A673 (cell line): Measurements from ENCODE around the gene FOXA2. TPM values are rescaled to one million over a fixed set of nuclear protein-coding genes. Genes with fewer than 3 reads are reported as not detected.

ENCODE experiments used
- BruUV-seq: library from RNA; stranded (reverse); fragments of 400-500 nt; replicated peaks from 2 replicates; lab custom pipeline; 2021; lab: Mats Ljungman, UMichigan
- CTCF ChIA-PET: fragments of 300-600 bp; sonication (Branson Sonifier 250); formaldehyde crosslinking; loops from one replicate; lab custom pipeline; 2022; ENCODE audit warnings: antibody characterized with exemption; lab: Charles Lee
- POLR2A ChIA-PET: fragments of 300-600 bp; sonication (Branson Sonifier 250); formaldehyde crosslinking; loops from one replicate; lab custom pipeline; 2022; ENCODE audit warnings: antibody characterized with exemption; ENCODE audit not compliant: low non-redundant PET; lab: Charles Lee
- DNase-seq: peaks from one replicate; pipeline ENCODE4 v3.0.0-alpha.2; 2015; ENCODE audit warnings: low spot score
- H3K27ac ChIP-seq: fragments of 200-600 bp; sonication (generic); 2 replicates; pipeline ENCODE4 v1.5.1; 2016; ENCODE audit warnings: mixed run types, low read depth, mild to moderate bottlenecking, mixed read lengths, antibody characterized with exemption, low read length; ENCODE audit not compliant: poor library complexity, severe bottlenecking
- H3K27me3 ChIP-seq: fragments of 200-600 bp; sonication (generic); replicated peaks from 2 replicates; pipeline ENCODE4 v1.6.1; 2017; ENCODE audit warnings: mixed run types, low read depth, mild to moderate bottlenecking, mixed read lengths, antibody characterized with exemption, low read length; ENCODE audit not compliant: insufficient read depth, poor library complexity
- H3K36me3 ChIP-seq: fragments of 200-600 bp; sonication (generic); 2 replicates; pipeline ENCODE4 v1.6.1; 2016; ENCODE audit warnings: mixed run types, mild to moderate bottlenecking, mixed read lengths, antibody characterized with exemption, low read length; ENCODE audit not compliant: insufficient read depth, poor library complexity, severe bottlenecking
- H3K4me1 ChIP-seq: fragments of 200-600 bp; sonication (generic); 2 replicates; pipeline ENCODE4 v1.6.1; 2017; ENCODE audit warnings: mixed run types, mild to moderate bottlenecking, mixed read lengths, antibody characterized with exemption, low read length; ENCODE audit not compliant: insufficient read depth, poor library complexity, severe bottlenecking
- H3K4me3 ChIP-seq: fragments of 200-600 bp; sonication (generic); 2 replicates; pipeline ENCODE4 v1.5.1; 2016; ENCODE audit warnings: low read depth, mixed run types, mild to moderate bottlenecking, mixed read lengths, low read length; ENCODE audit not compliant: poor library complexity, severe bottlenecking
- H3K9me3 ChIP-seq: fragments of 200-600 bp; sonication (generic); 2 replicates; pipeline ENCODE4 v1.6.1; 2016; ENCODE audit warnings: mixed run types, low read depth, mild to moderate bottlenecking, mixed read lengths, antibody characterized with exemption, low read length; ENCODE audit not compliant: poor library complexity, severe bottlenecking
- EZH2 ChIP-seq: fragments of 200-600 bp; sonication (generic); IDR thresholded peaks from 2 replicates; pipeline ENCODE4 v1.6.1; 2017; ENCODE audit warnings: borderline replicate concordance, low read depth, mild to moderate bottlenecking, mixed read lengths, antibody characterized with exemption, low read length; ENCODE audit not compliant: poor library complexity, severe bottlenecking
- intact Hi-C: fragments of 100-400 bp; cut with micrococcal nuclease; formaldehyde crosslinking; loops from one replicate; pipeline ENCODE4 v1.10.0; 2022; ENCODE audit not compliant: unreplicated experiment
- total RNA-seq: library from RNA; stranded (reverse); gene quantifications from 2 replicates; pipeline ENCODE4 v1.2.3, GENCODE V29; 2021
- TF ChIP-seq, protein P1 (sequence below): fragments of 300-800, 200-600 bp; sonication (generic); conservative IDR thresholded peaks from 2 replicates; pipeline ENCODE4 v1.5.1; 2017; ENCODE audit warnings: low read depth, mild to moderate bottlenecking, antibody characterized with exemption, low read length, moderate library complexity, mixed read lengths

FOXA2 gene
- total RNA-seq, 1 experiment from 2014 or later = not detected

DNA sequence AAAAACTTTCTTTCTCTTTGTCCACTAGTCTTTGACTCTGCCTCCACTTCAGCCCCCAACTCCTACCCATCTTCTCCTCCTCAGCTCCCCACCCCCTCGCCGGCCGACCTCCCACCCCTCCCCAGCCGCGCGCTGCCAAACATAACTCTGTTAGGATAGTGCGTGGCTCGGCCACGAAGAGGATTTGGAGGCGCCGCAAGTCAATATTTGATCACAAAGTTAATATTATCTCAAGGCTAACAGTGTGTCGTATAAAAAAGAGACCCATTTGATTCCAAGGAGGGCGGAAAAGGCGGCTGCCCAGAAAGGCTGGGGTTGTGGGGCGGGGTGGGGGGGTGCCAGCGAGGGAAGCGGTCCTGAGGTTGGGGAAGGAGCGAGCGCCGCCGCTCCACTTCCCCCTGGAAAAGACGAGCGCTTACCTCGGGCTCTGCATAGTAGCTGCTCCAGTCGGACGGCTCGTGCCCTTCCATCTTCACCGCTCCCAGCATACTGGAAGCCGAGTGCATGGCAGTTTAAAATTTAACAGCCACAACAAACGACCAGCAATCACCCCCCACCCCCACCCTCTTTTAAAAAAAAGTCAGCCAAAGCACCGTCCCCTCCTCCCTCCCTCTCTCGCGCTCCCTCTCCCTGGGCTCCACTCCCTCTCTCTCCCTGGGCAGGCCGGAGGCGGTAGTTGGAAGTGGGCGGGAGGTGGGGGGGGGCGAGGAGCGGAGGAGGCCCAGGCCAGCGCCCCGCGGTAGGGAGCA lies 425 bp downstream of the FOXA2 start:
- no peak overlapping the region for H3K27ac ChIP-seq
- POLR2A ChIA-PET = no interaction called here
- intact Hi-C loops = no loop called here
- H3K27me3 ChIP-seq = peaks cover 98% of the 10 kb centered on the region
- no peaks in the 10 kb centered on the region for H3K9me3 ChIP-seq
- H3K4me1 ChIP-seq = no peaks in the 10 kb centered on the region
- CTCF ChIA-PET = no interaction called here
- DNase-seq = no peak
- H3K36me3 ChIP-seq = no peaks in the 10 kb centered on the region
- BruUV-seq = no TSS peak
- H3K4me3 ChIP-seq = no peak overlapping the region
- no peak for TF ChIP-seq EZH2
- TF ChIP-seq, protein P1, sequence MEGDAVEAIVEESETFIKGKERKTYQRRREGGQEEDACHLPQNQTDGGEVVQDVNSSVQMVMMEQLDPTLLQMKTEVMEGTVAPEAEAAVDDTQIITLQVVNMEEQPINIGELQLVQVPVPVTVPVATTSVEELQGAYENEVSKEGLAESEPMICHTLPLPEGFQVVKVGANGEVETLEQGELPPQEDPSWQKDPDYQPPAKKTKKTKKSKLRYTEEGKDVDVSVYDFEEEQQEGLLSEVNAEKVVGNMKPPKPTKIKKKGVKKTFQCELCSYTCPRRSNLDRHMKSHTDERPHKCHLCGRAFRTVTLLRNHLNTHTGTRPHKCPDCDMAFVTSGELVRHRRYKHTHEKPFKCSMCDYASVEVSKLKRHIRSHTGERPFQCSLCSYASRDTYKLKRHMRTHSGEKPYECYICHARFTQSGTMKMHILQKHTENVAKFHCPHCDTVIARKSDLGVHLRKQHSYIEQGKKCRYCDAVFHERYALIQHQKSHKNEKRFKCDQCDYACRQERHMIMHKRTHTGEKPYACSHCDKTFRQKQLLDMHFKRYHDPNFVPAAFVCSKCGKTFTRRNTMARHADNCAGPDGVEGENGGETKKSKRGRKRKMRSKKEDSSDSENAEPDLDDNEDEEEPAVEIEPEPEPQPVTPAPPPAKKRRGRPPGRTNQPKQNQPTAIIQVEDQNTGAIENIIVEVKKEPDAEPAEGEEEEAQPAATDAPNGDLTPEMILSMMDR = no peak

DNA sequence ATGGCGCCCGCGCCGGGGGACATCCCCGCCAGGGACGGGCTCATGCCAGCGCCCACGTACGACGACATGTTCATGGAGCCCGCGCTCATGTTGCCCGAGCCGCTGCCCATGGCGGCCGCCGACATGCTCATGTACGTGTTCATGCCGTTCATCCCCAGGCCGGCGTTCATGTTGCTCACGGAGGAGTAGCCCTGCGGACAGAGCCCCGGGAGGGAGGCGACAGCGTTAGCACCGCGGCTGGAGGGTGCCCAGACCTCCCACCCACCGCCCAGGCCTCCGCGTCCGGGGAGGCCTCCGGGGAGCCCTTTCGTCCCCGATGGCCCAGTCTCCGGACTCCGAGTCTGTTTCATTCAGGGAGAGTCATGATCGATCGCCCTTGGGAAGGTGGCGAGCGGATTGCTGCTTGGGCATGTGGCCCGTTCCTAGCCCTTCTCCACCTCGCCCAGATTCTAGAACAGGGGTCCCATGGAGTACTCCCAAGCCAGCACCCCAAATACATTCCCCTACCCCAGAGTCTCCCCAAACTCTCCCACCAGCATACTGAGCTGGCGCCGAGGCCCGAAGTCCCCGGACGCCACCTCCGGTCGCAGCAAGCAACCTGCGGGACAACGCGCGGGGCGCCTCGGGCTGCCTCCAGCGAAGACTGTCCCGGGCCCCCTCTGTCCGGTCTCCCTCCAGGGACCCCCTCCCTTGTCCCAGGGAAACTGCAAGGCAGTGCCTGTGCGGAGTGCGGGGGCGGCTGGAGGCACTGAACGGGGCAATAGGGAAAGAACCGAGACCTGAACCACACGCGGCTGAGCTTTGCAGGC lies 1.2 kb downstream of the FOXA2 start:
- no peak overlapping the region for H3K27ac ChIP-seq
- peaks cover 99% of the 10 kb centered on the region for H3K27me3 ChIP-seq
- POLR2A ChIA-PET = no interaction called here
- no peaks in the 10 kb centered on the region for H3K9me3 ChIP-seq
- no TSS peak for BruUV-seq
- no peak overlapping the region for H3K4me3 ChIP-seq
- H3K4me1 ChIP-seq = no peaks in the 10 kb centered on the region
- CTCF ChIA-PET = interaction anchor here (0.5 kb wide), 1 partner anchor 36 kb away, joined by 3 read pairs; no protein-coding TSS in a partner anchor
- DNase-seq = no peak
- intact Hi-C loops = no loop called here
- peak; percentile 79 for TF ChIP-seq EZH2
- TF ChIP-seq, protein P1 = no peak
- no peaks in the 10 kb centered on the region for H3K36me3 ChIP-seq

DNA sequence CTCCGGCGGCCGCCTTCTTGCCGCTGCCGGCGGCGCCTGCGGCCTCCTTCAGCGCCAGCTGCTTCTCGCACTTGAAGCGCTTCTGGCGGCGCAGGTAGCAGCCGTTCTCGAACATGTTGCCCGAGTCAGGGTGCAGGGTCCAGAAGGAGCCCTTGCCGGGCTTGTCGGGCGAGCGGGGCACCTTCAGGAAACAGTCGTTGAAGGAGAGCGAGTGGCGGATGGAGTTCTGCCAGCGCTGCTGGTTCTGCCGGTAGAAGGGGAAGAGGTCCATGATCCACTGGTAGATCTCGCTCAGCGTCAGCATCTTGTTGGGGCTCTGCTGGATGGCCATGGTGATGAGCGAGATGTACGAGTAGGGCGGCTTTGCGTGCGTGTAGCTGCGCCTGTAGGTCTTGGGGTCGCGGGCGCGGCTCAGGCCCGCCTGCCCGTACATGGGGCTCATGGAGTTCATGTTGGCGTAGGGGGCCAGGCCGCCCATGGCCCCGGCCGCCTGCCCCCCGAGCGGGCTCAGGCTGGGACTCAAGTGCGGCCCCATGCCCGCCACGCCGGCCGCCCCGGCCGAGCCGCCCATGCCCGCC lies 1.9 kb downstream of the FOXA2 start:
- H3K27ac ChIP-seq = no peak overlapping the region

More for the DNA sequence above, 1.9 kb downstream of the FOXA2 start:
- no peak for DNase-seq
- BruUV-seq = no TSS peak
- CTCF ChIA-PET = interaction anchor here (0.5 kb wide), 1 partner anchor 36 kb away, joined by 3 read pairs; no protein-coding TSS in a partner anchor
- Histone ChIP-seq H3K27me3 (peaks cover 99% of the 10 kb centered on the region), H3K4me3 (no peak overlapping the region), H3K4me1 (no peaks in the 10 kb centered on the region), H3K9me3 (no peaks in the 10 kb centered on the region), H3K36me3 (no peaks in the 10 kb centered on the region)
- POLR2A ChIA-PET = no interaction called here
- intact Hi-C loops = no loop called here
- TF ChIP-seq, protein P1 = no peak
- no peak for TF ChIP-seq EZH2
